ENCODE data around the gene COPZ1.
"Not testable (repeated sequence)": the region's sequence is repeated elsewhere in the genome, so short reads cannot be mapped to it uniquely, and the experiment has no call there.

The COPZ1 gene

DNA sequence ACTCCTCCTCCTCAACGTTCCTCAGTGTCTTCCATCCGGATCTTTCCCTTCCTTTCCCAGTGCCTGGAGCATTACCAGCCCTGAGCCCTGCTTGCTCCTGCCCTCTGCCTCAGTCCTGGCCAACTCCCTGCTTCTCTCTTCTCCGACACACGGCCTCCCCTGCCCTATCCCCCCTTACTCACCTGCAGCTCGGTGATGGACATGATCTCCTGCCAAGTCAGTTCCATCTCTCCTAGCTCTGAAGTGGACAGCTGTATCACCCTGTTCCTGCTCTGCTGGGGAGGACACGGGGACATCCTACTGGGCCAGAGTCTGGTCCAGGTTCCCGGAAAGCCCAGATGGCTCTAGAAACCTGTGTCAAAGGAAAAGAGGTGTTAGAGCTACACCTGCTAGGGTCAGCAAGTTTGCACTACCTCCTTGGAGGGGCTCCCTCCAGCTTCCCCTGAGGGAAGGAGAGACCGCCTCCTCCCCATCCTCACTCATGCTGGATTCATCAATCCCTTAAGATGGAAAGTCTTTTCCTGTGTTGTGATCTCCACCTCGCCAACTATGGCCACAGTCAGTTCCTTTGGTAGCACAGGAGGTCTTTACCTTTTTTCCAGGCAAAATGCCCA, 29.9 kb upstream of the COPZ1 start:
- no peak for DNase-seq

DNA sequence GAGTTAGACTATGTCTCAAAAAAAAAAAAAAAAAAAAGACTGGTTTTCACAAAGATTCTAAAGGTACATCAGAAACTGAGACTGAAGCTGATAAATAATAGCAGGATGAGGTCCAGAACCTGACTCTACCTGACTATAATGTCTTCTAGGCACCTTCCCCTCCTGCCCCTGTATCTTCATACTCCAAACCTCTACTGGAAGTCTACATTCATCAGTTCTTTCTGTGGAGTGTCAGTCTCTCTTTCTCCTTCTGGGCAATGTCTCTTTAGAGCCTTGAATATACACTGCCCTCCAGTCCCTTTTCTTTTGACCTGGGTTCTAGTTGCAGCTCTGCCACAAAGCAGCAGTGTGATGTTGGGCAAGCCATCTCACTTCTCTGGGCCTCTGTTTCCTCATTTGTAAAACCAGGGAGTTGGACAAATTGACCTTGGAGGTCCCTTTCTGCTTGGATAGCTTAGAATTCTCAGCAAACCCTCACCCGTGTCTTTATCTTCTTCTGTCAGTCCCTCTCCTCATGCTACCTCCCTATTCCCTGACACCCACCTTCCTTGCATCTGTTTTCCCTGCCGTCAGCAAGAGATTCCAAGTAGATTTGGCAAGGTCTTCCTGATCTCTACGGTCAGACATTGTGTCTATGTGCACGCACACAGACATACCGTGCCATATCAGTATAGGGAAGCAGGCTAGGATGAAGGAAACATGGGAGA, 28.4 kb upstream of the COPZ1 start:
- no peak for DNase-seq

DNA sequence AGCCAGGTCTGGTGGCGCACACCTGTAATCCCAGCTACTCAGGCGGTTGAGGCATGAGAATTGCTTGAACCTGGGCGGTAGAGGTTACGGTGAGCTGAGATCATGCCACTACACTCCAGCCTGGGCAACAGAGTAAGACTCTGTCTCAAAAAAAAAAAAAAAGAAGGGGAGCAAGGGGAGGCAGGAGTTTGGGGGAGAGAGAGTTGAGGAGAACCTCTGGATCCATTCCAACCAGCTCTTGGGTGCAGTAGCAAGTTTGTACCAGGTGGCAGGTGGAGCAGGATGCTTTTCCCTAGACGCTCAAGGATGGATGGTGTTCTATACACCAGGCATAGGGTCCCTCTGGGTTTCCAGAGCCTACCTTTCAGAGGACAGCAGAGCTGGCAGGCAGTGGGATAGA, 26.0 kb upstream of the COPZ1 start:
- DNase-seq = no peak

DNA sequence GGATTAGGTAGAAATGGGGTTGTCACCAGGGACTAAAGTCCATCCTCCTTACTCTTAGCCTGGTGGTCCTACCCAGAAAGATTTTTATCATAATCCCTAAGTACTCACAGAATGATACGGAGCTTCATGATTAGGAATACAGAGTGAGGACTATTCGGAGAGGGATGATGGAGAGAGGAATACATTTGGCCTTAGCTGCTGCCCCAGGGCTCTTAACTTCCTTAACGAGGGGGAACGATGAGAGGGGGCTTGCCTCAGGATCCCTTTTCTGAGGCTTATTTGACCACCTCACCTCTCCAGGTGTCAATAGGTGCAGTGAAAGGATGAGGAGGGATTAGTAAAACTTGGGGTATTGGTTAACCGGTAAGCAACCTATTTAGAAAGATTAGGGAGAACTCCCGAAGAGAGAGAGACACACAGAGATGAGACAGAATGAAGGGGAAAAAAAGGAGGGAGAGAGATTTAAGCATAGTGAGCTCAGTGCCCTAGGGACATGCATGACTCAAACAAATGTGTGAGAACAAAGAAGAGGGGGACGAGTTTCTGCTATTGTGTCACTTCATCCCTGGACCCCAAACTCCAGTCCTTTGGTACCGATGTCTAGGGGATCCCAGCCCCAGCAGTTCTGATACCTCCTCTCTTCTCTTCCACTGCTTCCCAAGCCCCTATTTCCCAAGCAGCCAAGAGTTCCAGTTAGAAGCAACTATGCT, 25.3 kb upstream of the COPZ1 start:
- DNase-seq = no peak

DNA sequence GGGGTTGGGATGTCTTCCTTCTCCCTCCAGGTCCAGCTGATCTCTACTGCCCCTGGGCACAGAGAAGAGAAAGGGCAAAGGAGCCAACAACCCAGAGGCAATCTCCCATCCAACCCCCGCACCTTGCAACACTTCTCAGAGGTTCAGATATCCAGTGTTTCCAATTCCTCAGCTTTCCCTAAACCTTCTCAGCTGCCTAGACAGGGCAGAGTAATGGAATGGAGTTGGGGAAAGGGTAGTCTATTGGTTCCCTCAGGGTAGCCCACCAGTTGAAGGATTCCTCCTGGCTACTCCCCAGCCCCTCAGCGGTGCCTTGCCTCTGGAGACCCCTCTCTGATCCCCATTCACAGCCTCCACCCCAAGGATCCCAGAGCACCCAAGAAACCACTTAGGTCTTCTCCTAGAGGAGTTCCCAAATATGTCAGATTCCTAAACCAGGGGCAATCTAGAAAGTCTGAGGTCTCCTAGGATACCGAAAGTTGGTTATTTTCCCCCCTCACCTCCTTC, 24.7 kb upstream of the COPZ1 start:
- no peak for DNase-seq

DNA sequence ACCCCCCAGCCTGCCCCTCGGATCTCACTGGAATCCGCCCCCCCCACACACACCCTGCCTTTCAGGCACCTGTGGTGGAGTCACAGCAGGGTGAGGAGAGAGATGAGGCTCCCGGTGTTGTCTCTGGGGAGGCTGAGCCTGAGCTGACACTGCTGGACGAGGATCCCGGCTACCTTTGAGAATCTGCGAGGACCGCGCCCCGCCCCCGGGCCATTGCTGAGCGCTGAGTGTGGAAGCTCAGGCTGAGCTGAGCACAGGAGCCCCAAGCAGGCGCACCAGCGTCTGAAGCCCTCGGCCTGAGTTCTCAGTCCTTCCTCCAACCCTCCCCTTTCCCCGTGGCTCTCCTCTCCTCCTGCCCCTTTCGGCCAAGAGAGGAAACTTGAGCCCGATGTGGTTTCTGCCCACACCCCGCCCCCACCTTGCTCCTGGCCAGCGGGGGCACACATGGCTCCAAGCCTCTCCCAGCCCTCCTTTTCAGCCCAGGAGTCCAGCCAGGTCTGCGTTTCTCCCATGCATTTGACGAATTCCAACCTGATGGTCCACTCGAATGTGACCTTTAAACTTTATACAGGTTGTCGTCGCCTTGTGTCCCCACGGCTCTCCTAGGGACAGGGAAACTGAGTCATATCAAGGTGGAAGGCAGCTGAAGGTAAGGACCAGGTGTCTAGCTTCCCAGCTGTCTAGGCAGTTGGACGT, 24.1 kb upstream of the COPZ1 start, which contains the start of gene NFE2:
TSS of gene NFE2 (minus strand) at position 284 of the 696 bp plus-strand sequence. CDS start 5,767 bp downstream, outside the sequence.
- peak in 1 of 2 donors; percentile 50 for DNase-seq

DNA sequence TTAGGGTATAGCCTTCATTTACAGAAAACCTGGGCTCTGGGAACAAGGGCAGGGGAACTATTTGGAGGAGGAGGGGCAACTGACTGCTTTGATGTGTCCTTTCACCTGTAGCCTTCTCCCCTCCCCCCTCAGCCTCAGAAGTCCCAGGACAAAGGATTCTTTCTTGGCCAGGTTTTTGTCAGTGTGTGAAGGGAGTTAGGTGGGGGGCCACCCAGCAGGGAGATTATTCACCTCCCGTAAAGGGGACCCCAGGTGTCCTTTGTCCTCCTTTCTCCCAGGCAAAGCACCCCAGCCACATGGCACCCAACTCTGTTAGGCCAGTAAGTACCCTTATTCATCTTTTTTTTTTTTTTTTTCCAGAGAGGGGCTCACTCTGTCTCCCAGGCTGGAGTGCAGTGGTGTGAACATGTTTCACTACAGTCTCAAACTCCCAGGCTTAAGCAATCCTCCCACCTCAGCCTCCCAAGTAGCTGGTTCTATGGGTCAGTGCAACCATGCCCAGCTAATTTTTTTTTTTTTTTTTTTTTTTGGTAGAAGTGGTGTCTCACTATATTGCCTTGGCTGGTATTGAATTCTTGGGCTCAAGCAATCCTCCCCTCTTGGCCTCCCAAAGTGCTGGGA, 23.4 kb upstream of the COPZ1 start:
- no peak for DNase-seq

DNA sequence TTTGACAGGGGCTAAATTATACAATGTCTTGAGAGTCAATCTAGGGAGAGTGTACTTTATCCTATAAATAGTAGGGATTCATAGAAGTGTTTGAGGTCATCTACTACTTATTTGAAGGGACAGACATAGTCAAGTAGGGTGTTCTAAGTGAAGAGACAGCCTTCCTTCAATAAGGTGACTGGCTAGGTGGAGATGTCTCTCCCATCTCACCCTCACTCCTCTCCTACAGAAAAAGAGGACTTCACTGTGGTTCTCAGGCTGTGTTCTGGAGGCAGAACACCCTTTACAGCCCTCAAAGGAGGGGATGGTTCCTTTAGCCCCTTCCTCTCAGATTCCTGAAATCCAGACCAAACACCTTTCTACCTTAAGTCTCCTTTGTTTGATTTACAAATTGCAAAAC, 21.3 kb upstream of the COPZ1 start:
- DNase-seq = no peak

DNA sequence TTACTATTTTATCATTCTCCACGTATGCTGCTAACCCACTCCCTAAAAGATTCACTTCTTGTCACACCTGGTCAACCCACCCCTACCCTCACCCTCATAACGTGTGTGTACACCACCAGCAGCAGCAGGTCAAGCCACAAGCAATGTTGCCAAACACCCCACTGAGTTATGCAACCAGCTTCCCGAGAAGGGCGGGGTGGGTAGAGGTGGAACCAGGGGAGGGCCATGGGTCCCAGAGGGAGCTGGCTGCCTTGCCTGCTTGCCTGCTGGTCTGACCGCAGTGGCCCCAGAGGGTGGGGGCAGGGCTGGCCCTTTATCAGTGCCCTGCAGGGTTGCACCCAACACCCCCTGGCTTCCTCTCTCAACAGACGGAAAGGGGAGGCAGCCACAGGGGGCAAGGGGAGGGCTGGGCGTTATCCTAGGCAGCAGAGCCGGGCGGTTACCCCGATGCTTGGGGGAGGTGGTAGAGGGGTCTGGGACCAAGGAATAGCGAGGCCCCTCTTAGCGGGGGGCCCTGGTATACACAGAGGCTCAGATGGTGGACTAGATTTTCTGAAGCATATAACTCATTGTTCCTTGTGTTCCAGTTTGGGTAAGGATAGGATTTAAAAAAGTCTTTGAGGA, 20.6 kb upstream of the COPZ1 start:
- DNase-seq = peak; percentile 59 to 83

DNA sequence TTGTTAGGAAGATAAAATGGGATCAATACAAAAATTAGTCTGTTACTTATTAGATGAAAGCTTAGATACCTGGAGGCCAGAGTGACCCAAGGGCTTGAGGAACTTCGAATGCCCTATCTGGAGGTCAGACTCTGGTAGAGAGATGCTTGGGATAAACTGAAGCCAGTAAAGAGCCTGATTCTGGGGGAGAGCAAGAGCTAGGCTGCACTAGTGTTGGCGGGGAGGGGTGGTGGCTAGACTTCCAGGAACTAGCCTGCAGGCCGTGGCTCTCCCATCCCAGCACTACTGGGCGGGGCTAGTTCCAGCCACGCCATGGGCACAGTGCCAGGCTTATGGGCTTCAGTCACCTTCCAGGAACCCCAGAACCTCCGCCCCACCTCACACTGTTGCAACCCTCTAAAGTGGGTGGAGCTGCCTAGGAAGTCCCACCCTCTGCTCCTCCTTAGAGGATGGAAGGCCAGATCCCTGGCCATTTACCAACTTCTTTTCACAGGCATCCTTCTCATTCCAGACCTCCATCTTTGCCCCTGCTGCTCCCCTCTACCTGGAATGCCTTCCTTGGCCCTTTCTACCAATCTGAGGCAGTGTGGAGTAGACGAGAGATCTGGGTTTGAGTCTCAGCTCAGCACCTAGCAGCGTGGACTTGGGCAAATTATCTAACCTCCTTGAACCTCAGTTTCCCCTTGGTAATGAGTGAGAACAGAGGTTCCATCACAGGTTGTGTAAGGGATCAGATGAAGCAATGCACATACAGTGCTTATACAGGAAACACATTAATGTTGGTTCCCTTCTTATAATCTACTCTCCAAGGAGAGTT, 17.8 kb upstream of the COPZ1 start:
- peak; percentile 50 to 83 for DNase-seq

DNA sequence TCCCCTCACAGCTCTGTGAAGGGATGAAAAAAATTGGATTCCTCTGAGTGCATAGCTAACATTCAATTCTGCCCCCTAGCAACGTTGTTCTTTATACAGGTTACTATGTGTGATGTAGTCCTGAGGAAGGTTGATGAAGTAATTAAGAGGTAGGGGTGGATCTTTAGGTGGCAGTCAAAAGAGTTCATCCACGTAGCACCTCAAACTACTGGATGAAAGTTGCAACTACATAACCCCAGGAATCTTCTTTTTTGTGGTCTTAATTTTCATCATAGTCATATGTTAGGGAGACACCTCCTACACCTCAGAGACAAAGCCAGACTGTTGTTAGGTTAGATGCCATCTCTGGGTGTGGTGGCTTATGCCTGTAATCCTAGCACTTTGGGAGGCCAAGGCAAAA, 13.9 kb upstream of the COPZ1 start:
- no peak for DNase-seq

DNA sequence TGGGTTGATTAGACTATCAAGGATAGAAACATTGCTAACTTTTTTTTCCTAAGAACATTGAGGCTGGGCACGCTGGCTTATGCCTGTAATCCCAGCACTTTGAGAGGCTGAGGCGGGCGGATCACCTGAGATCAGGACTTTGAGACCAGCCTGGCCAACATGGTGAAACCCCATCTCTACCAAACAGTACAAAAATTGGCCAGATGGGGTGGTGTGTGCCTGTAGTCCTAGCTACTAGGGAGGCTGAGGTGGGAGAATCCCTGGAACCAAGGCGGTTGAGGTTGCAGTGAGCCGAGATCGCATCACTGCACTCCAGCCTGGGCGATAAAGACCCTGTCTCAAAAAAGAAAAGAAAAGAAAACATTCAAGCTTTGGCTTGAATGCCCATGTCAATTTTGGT, 12.6 kb upstream of the COPZ1 start:
- DNase-seq = not testable (repeated sequence)

DNA sequence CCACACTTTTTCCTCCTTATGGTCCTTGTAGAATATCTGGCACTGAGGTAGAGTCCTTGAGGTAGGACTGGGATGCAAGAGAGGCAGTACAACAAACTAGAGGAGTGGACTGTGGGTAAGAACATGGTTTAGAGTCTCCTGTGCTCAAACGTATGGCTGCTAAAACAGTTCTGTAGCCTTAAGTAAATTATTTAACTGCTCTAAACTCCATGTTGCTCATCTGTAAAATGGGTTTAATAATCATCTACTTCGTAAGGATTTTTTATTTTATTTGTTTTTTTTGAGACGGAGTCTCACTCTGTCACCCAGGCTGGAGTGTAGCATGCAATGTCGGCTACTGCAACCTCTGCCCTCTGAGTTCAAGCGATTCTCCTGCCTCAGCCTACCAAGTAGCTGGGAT, 3.6 kb upstream of the COPZ1 start:
- no peak for DNase-seq

DNA sequence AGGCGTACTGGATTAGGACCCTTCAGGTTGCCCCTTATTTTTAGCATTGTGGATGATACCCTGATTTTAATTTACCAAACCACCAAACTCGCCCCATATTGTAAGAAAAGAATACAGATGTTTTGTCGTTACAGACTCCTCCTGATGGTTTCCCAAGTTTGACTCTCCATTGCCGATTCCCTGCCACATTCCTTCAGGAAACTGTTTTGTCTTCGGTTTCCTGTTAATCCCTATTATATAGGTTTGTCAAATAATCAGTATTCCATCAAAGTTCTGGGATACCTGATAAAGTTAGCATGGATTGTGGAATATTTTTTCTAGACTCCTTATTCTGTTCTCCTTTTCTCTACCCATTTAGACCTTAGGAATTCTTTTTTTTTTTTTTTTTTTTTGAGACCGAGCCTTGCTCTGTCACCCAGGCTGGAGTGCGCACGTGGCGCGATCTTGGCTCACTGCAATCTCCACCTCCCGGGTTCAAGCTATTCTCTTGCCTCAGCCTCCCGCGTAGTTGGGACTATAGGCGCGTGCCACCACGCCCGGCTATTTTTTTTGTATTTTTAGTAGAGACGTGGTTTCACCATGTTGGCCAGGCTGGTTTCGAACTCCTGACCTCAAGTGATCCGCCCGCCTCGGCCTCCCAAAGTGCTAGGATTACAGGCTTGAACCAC, 645 bp downstream of the COPZ1 start:
- DNase-seq = not testable (repeated sequence)

DNA sequence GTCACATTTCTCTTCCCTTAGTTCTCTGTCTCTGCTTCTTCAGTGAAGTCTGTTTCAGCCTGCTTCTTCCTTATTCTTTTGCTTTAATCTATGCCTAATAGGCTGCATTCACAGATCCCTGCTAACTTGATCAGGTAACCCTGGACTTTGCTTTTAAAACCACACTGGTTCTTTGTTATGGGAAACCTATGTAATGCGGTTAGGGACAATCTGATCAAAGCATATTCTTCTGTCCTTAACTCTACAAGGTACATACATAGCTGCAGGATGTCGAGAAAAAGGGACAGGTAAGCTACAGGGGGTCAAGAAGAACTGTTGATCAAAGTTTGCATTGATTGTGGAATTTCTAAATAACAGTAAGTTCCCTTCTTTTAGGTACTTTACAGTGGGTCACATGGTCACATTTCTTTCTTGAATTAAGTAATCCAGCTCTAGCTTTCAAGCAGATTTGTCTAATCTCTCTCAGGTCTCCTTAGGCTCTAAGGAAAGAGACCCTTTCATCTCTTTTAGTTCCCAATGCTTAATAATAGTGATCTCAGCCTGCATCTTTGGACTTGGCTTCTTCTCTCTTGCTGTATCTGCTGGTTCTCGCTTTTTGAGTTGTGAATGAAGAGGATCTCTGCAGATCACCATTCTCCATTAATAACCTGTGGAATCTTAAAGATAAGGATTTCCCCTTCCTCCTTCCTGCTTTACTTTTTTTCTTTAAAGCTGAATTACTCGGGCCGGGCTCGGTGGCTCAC, 3.8 kb downstream of the COPZ1 start:
- no peak for DNase-seq

DNA sequence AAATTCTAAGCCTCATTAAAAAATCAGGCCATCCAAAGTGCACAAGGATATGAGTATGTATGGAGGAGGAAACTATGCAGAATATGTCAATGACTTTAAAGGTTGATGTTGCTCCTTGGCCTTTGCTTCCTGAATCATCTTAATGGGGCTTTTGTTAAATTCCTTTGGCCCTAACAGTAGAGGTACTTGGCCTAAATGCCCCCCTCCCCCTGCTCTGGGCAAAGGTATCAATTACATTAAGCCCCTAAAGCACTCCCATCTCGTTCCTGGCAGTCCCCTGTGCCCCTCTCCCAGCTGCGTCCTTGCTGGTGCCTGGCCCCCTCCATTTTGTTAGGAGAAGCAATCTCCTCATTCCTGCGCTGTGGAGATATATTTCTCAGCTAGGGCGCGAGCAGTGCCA, 4.8 kb downstream of the COPZ1 start:
- no peak for DNase-seq

DNA sequence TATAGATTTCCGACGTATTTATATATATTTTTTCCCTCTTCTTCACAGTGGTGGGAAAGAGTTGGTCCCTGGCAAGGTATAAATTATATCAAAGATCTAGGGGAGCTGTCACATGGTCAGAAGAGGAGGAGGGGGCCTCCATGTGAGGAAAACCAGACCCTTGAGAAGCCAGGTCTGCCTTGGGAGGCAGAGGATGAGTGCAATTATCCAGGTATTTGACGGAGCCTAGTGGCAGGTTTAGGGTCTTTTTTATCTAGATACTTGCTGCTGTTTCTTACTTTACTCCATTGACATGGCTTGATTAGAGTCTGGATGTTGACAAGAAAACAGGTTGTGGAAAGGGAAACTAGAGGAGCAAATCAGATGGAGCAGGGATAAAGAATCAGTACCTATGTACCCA, 5.5 kb downstream of the COPZ1 start:
- DNase-seq = no peak

DNA sequence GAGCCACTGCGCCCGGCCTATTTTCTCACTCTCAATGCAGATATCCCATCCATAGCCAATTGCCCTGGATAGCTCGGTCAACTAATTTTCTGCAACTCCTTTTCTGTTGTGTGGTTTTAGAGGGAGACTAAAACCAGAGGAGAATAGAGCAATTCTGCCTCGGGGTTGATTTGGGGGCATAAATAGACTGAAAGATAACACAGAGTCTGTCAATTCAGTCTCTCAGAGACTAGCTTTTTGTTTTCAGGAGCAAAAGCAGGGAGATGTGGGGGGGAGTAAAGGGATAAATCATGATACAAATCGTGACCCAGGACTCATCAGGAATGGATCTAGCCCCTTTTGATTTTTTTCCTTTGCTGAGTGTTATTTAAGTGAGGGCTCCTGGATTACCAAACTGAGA, 6.5 kb downstream of the COPZ1 start:
- DNase-seq = no peak

DNA sequence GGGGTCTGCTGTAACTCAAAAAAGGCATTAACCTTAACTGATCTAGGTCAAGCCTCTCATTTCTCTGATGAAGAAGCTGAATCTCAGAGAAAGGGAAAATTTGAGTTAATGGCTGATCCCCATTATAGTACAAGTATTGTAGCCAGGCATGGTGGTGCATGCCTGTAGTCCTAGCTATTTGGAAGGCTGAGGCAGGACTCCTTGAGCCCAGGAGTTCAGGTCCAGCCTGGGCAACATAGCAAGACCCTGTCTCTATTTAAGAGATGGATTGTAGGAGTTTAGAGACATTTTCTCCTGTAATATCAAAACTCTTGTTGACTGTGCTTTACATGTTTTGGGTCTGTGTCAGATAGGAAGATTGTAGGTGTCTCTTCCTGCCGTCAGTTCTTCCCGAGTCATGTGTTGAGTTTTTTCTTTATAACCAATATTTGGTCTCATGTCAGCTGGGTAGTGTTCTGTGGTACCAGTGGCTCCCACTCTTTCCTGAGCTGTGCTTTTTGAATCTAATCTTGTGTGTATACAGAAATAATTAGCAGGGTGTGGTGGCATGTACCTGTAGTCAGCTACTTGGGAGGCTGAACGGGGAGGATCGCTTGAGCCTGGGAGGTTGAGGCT, 8.6 kb downstream of the COPZ1 start:
- no peak for DNase-seq

Data from CD4-positive, alpha-beta T cell treated with Interleukin-4 for 1 hour (primary cell).